ENCODE measurements around the gene NT5DC2.

NT5DC2 gene

GRCh38 chr3:52490939-52491526 is 42.6 kb downstream of the NT5DC2 start:
- H3K9me3 ChIP-seq (ENCODE audit: control insufficient read depth, insufficient read depth, low read length) = no peaks in the 10 kb centered on the region
- no peak overlapping the region for H3K4me3 ChIP-seq (ENCODE audit: low read depth, low read length)
- H3K27ac ChIP-seq (ENCODE audit: low read depth, low read length) = no peak overlapping the region
- H3K9ac ChIP-seq (ENCODE audit: low read depth, low read length) = no peak overlapping the region
- no peaks in the 10 kb centered on the region for H3K27me3 ChIP-seq (ENCODE audit: control insufficient read depth, insufficient read depth, low read length)
- H3K36me3 ChIP-seq (ENCODE audit: control insufficient read depth, insufficient read depth, low read length) = peaks cover 67% of the 10 kb centered on the region
- no peaks in the 10 kb centered on the region for H3K4me1 ChIP-seq (ENCODE audit: control insufficient read depth, insufficient read depth, low read length)

GRCh38 chr3:52490035-52490938 is 43.4 kb downstream of the NT5DC2 start:
- Histone ChIP-seq H3K4me1 (ENCODE audit: control insufficient read depth, insufficient read depth, low read length) (no peaks in the 10 kb centered on the region), H3K27ac (ENCODE audit: low read depth, low read length) (no peak overlapping the region), H3K9ac (ENCODE audit: low read depth, low read length) (no peak overlapping the region), H3K36me3 (ENCODE audit: control insufficient read depth, insufficient read depth, low read length) (peaks cover 74% of the 10 kb centered on the region), H3K9me3 (ENCODE audit: control insufficient read depth, insufficient read depth, low read length) (no peaks in the 10 kb centered on the region), H3K4me3 (ENCODE audit: low read depth, low read length) (no peak overlapping the region), H3K27me3 (ENCODE audit: control insufficient read depth, insufficient read depth, low read length) (no peaks in the 10 kb centered on the region)

- no peaks in the 10 kb centered on the region for H3K4me1 ChIP-seq (ENCODE audit: control insufficient read depth, insufficient read depth, low read length)
- no peak overlapping the region for H3K27ac ChIP-seq (ENCODE audit: low read depth, low read length)
- H3K9ac ChIP-seq (ENCODE audit: low read depth, low read length) = no peak overlapping the region
- H3K36me3 ChIP-seq (ENCODE audit: control insufficient read depth, insufficient read depth, low read length) = peaks cover 81% of the 10 kb centered on the region
- no peaks in the 10 kb centered on the region for H3K27me3 ChIP-seq (ENCODE audit: control insufficient read depth, insufficient read depth, low read length)
- H3K4me3 ChIP-seq (ENCODE audit: low read depth, low read length) = no peak overlapping the region
- H3K9me3 ChIP-seq (ENCODE audit: control insufficient read depth, insufficient read depth, low read length) = no peaks in the 10 kb centered on the region
Measured at GRCh38 chr3:52489453-52489852, 44.2 kb downstream of the NT5DC2 start.

GRCh38 chr3:52488746-52489145 is 44.9 kb downstream of the NT5DC2 start:
- Histone ChIP-seq H3K4me1 (ENCODE audit: control insufficient read depth, insufficient read depth, low read length) (no peaks in the 10 kb centered on the region), H3K27me3 (ENCODE audit: control insufficient read depth, insufficient read depth, low read length) (no peaks in the 10 kb centered on the region), H3K36me3 (ENCODE audit: control insufficient read depth, insufficient read depth, low read length) (peaks cover 84% of the 10 kb centered on the region), H3K9me3 (ENCODE audit: control insufficient read depth, insufficient read depth, low read length) (no peaks in the 10 kb centered on the region), H3K4me3 (ENCODE audit: low read depth, low read length) (no peak overlapping the region), H3K9ac (ENCODE audit: low read depth, low read length) (no peak overlapping the region), H3K27ac (ENCODE audit: low read depth, low read length) (no peak overlapping the region)

GRCh38 chr3:52487788-52488691 is 45.6 kb downstream of the NT5DC2 start:
- Histone ChIP-seq H3K27ac (ENCODE audit: low read depth, low read length) (no peak overlapping the region), H3K36me3 (ENCODE audit: control insufficient read depth, insufficient read depth, low read length) (peaks cover 89% of the 10 kb centered on the region), H3K4me3 (ENCODE audit: low read depth, low read length) (no peak overlapping the region), H3K27me3 (ENCODE audit: control insufficient read depth, insufficient read depth, low read length) (no peaks in the 10 kb centered on the region), H3K9ac (ENCODE audit: low read depth, low read length) (no peak overlapping the region), H3K4me1 (ENCODE audit: control insufficient read depth, insufficient read depth, low read length) (no peaks in the 10 kb centered on the region), H3K9me3 (ENCODE audit: control insufficient read depth, insufficient read depth, low read length) (no peaks in the 10 kb centered on the region)

- H3K27ac ChIP-seq (ENCODE audit: low read depth, low read length) = no peak overlapping the region
- H3K36me3 ChIP-seq (ENCODE audit: control insufficient read depth, insufficient read depth, low read length) = peaks cover 91% of the 10 kb centered on the region
- H3K4me3 ChIP-seq (ENCODE audit: low read depth, low read length) = no peak overlapping the region
- no peak overlapping the region for H3K9ac ChIP-seq (ENCODE audit: low read depth, low read length)
- H3K27me3 ChIP-seq (ENCODE audit: control insufficient read depth, insufficient read depth, low read length) = no peaks in the 10 kb centered on the region
- no peaks in the 10 kb centered on the region for H3K4me1 ChIP-seq (ENCODE audit: control insufficient read depth, insufficient read depth, low read length)
- H3K9me3 ChIP-seq (ENCODE audit: control insufficient read depth, insufficient read depth, low read length) = no peaks in the 10 kb centered on the region
Measured at GRCh38 chr3:52487050-52487787, 46.4 kb downstream of the NT5DC2 start.

GRCh38 chr3:52484680-52485461 is 48.8 kb downstream of the NT5DC2 start:
- Histone ChIP-seq H3K9me3 (ENCODE audit: control insufficient read depth, insufficient read depth, low read length) (no peaks in the 10 kb centered on the region), H3K9ac (ENCODE audit: low read depth, low read length) (no peak overlapping the region), H3K4me1 (ENCODE audit: control insufficient read depth, insufficient read depth, low read length) (no peaks in the 10 kb centered on the region), H3K36me3 (ENCODE audit: control insufficient read depth, insufficient read depth, low read length) (peaks cover 89% of the 10 kb centered on the region), H3K4me3 (ENCODE audit: low read depth, low read length) (no peak overlapping the region), H3K27ac (ENCODE audit: low read depth, low read length) (no peak overlapping the region), H3K27me3 (ENCODE audit: control insufficient read depth, insufficient read depth, low read length) (no peaks in the 10 kb centered on the region)

GRCh38 chr3:52483577-52484381 is 49.9 kb downstream of the NT5DC2 start:
- H3K4me1 ChIP-seq (ENCODE audit: control insufficient read depth, insufficient read depth, low read length) = no peaks in the 10 kb centered on the region
- no peaks in the 10 kb centered on the region for H3K27me3 ChIP-seq (ENCODE audit: control insufficient read depth, insufficient read depth, low read length)
- H3K4me3 ChIP-seq (ENCODE audit: low read depth, low read length) = no peak overlapping the region
- peaks cover 89% of the 10 kb centered on the region for H3K36me3 ChIP-seq (ENCODE audit: control insufficient read depth, insufficient read depth, low read length)
- H3K9ac ChIP-seq (ENCODE audit: low read depth, low read length) = no peak overlapping the region
- H3K9me3 ChIP-seq (ENCODE audit: control insufficient read depth, insufficient read depth, low read length) = no peaks in the 10 kb centered on the region
- no peak overlapping the region for H3K27ac ChIP-seq (ENCODE audit: low read depth, low read length)

- H3K4me1 ChIP-seq (ENCODE audit: control insufficient read depth, insufficient read depth, low read length) = no peaks in the 10 kb centered on the region
- H3K9me3 ChIP-seq (ENCODE audit: control insufficient read depth, insufficient read depth, low read length) = no peaks in the 10 kb centered on the region
- no peaks in the 10 kb centered on the region for H3K27me3 ChIP-seq (ENCODE audit: control insufficient read depth, insufficient read depth, low read length)
- H3K27ac ChIP-seq (ENCODE audit: low read depth, low read length) = no peak overlapping the region
- H3K36me3 ChIP-seq (ENCODE audit: control insufficient read depth, insufficient read depth, low read length) = peaks cover 91% of the 10 kb centered on the region
- H3K4me3 ChIP-seq (ENCODE audit: low read depth, low read length) = no peak overlapping the region
- H3K9ac ChIP-seq (ENCODE audit: low read depth, low read length) = no peak overlapping the region
Measured at GRCh38 chr3:52483081-52483480, 50.6 kb downstream of the NT5DC2 start.
